Stromal cell of bone marrow (primary cell): ENCODE measurements around the gene MTHFSD.
A peak's percentile ranks its signal among the peaks of the same experiment; 100 is the strongest.

ENCODE experiments used
- DNase-seq: peaks from one replicate; pipeline ENCODE4 v3.0.0-alpha.2; 2012; ENCODE audit warnings: low read depth

Gene MTHFSD

GRCh38 chr16:86514481-86515376 is 40.3 kb downstream of the MTHFSD start:
- DNase-seq = no peak

DNA sequence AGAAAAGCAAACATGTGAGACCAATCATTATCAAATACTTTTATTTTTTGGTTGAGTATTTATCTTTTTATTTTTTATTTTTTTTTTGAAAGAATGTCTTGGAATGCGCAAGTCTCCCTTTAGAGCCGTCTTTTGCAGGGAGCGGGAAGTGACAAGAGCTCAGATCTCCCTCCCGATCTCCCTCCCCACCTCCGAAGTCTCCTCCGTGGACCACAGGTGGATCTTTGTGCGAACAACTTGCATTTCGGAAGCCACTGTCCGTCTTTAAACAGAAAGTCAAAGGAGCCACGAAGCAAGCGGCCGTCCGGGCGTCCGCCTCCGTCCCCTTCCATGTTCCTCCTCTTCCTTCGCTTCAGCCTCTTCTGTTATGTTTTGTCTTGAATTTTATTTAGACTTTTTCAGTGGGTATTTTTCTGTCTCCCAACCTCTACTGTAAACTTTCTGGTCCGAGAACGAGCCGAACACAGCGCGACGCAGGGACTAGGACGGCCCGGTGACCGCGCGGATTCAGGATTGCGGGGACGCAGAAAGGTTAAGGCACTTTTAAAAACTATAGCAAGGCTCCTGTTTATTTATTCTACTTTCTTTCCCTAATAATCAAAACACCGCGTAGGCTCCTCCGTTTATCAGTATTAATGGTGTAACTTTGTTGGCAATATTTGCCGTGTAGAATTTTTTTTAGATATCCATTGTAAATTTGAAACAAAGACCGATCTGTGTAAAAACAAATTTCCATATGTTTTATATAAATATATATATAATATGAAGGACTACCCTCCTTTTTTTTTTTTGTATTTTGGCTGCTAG is 41.4 kb downstream of the MTHFSD start:
- no peak for DNase-seq

DNA sequence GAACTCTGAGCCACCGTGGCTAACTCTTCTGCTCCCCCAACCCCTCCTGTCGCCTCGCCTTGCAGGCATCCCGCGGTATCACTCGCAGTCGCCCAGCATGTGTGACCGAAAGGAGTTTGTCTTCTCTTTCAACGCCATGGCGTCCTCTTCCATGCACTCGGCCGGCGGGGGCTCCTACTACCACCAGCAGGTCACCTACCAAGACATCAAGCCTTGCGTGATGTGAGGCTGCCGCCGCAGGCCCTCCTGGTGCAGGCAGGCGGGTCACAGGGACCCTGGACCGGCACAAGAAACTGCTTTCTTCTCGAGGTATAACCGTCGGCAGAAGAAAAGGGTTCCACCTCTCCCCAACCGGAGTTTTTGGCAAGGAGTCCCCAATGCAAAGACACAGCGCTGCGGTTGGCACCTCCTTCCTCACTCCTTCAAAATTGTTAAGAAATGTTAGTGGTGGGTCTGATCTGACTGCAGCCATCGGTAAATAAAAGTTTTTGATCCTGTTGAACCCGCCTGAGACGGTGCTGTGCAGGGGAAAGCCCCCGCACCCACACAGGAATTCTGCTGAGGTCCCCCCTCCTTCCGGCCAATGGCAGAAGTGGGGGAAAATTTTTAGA is 42.1 kb downstream of the MTHFSD start:
- DNase-seq = no peak

- DNase-seq = no peak
Measured at GRCh38 chr16:86512301-86512859, 42.7 kb downstream of the MTHFSD start.

DNA sequence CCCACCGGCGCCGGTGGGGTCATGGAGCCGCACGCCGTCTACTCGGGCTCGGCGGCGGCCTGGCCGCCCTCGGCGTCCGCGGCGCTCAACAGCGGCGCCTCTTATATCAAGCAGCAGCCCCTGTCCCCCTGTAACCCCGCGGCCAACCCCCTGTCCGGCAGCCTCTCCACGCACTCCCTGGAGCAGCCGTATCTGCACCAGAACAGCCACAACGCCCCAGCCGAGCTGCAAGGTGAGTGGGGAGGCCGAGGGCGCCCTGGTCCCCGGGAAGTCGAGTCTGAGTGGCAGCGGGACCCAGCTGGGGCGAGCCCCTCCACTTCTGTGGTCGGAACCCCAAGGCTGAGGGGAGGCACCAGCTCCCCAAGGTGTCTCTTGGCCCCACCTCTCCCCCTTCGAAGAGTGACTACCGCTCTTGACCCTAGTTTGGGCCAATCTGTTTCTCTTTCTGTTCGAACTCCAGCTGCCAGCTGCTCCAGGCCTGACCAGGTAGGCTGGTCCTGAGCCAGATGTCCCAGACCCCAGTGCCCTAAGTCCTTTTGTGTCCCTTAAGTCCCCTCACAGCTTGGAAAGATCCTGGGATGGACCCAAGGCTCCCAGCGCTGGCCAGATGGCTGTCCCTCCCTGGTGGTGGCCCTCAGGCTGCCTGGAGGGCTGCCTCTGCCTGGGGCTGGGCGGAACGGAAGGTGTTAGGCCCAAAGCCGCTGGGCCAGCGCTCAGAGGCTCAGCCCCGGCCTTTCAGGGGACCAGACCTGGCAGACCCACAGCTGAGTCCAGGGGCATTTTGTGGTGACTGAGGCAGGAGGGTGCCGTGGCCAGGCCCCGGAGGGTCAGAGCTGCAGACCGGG is 43.5 kb downstream of the MTHFSD start:
- DNase-seq = no peak

DNA sequence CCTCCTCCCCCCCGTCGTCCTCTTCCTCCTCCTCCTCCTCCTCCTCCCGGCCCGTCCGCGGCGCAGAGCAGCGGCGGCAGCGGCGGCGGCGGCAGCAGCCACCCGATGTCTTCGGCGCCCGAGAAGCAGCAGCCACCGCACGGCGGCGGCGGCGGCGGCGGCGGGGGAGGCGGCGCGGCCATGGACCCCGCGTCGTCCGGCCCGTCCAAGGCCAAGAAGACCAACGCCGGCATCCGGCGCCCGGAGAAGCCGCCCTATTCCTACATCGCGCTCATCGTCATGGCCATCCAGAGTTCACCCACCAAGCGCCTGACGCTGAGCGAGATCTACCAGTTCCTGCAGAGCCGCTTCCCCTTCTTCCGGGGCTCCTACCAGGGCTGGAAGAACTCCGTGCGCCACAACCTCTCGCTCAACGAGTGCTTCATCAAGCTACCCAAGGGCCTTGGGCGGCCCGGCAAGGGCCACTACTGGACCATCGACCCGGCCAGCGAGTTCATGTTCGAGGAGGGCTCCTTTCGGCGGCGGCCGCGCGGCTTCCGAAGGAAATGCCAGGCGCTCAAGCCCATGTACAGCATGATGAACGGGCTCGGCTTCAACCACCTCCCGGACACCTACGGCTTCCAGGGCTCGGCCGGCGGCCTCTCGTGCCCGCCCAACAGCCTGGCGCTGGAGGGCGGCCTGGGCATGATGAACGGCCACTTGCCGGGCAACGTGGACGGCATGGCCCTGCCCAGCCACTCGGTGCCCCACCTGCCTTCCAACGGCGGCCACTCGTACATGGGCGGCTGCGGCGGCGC is 44.4 kb downstream of the MTHFSD start, which contains the start of gene FOXF1:
TSS of gene FOXF1 (plus strand) at position 63 of the 797 bp plus-strand sequence. CDS start at position 106, 43 bp downstream.
- DNase-seq = no peak

GRCh38 chr16:86509759-86510464 is 45.1 kb downstream of the MTHFSD start:
- DNase-seq = no peak

- peak; percentile 23 for DNase-seq
Measured at GRCh38 chr16:86508947-86509758, 45.9 kb downstream of the MTHFSD start.

DNA sequence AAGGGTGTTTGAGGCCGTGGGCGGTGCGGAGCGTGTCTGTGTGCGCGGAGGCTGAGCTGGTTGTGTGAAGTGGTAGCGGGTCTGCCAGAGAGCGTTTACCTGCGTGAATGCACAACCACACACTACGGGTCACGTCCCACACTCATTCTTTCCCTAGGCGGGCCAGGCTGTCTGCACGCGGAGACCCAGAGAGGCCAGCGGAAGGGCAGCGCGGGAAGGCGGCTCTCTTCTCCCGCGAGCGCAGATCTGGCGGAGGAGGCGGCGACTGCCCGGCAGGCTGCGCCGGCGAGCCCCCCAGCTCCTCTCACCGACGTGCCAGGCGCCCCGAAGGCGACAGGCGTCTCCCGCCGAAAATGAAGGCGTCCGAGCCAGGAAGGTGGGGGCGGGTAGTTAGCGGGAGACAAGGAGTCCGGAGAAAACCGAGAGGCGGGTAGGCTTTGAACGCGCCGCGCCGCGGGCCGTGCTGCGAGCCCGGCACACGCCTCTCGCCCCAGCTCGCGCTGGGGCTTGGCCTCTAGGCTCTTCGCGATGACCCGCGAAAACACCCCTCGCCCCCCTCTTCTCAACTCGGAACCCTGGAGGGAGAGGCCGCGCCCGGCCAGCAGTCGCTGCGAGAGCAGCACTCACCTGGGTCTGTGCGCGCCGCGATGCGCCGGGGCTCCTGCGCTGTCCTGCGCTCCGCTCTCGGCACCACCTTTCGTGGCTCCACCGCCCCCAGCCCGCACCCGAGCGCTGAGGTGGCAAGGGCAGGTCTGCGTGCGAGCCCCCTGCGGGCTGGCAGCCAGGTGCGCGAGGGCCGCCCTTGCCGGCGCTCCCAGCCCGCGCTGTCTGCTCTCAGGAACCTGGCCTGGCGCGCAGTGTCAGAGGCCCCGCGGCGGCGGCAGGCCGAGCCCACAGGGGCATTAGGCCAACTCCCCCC is 46.7 kb downstream of the MTHFSD start:
- no peak for DNase-seq

GRCh38 chr16:86507173-86508027 is 47.6 kb downstream of the MTHFSD start:
- no peak for DNase-seq

GRCh38 chr16:86505899-86506864 is 48.9 kb downstream of the MTHFSD start:
- DNase-seq = no peak

DNA sequence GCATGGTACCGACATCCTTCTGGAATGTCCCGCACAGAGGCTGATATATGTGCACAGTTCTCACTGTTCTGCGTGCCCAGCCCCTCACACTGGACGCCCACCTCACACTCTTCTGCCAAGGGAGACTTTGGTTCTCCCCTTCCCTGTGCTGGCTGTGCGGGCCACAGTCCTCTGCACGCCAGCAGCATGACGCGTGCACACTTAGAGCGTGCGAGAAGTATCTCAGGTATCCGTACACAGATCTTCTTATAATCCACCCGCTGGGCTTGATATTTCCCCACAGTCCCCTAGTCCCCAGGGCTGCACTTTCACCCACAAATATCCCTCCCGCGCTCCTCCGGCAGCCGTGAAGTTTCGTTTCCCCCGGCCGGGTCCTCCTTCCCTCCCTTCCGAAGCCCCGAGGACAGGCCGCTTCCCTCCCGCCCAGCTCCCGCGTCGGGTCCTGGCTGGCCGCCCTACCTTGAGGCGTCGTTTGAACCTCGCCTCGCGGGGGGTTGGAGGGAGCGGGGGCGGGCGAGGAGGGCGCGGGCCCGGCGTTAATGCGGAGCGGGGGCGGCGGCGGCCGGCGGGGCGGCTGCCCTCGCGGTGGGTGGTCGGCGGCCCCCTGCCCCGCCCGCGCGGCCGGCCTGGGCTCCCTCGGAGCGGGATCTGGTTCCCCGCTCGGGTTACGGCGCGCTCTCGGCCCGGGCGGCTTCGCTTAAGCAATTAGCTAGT is 49.7 kb downstream of the MTHFSD start:
- no peak for DNase-seq

DNA sequence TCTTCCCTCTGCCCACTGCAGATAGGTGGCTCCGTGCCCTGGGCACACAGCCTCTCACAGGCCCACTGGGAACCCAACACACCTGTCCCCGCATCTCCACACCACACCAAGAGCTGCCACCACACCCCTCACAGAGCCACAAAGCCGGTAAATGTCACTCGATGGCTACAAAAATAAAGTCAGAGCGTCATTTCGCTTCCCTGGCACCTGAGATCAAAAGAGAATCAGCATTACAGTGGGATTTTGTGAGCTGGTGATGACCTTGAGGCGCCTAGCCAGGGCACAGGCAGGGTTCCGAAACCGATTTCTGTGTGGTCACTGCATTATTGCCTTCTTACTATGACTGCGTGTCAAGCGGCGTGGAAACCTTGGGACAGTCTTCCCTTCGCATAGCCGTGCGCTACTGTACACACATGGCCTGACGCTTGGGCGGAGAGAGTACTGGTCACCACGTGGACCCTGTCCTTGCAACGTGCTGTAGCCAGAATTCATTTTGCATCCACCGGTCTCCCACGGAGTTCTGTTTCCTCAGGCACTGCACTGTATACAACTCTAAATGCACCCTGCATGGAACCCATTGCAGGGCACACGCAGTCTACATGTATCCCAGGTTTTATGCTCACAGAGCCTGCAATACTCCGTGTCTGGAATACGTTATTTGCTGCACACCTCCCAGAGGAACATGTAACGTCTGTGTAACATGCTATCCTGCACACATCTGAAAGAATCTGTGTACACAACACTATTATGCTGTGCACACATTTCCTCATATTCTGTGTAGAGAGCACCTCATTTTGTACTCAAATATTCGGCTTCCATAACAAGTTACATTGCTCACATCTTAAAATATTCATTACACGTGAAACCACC is 50.5 kb downstream of the MTHFSD start:
- no peak for DNase-seq

GRCh38 chr16:86503830-86504229 is 51.2 kb downstream of the MTHFSD start:
- DNase-seq = no peak
